Measurements from ENCODE around the gene SLC9A9. TPM values are rescaled to one million over a fixed set of nuclear protein-coding genes. Genes with fewer than 3 reads are reported as not detected.

The SLC9A9 gene
- total and polyA plus RNA-seq, 9 of the 15 experiments (the other 6 are each of a cell fraction or from before 2014, with no cell fraction given) = 0.03 to 0.13 TPM; not detected in 7

DNA sequence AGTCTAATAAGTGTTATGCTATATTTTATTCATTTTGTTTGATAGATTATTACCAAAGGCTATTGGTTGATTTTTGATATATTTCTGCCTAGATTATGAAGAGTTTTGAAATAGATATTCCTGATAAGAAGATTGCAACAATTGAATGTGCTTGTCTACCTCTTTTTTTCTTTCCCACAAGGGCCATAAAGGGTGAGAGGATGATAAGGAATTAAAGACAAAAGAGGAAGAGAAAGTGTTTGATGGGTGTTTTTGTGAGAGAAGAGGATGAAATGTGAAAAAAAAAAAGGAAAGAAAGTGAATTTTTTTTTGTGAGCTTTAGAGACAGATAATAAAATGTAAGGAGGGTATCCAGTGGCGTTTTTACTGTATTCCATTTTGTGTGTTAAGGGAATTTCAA lies 484.3 kb downstream of the SLC9A9 start:
- Histone ChIP-seq H3K36me3 (ENCODE audit: control insufficient read depth, insufficient read depth, low read length) (no peaks in the 10 kb centered on the region), H3K27me3 (ENCODE audit: control insufficient read depth in 2 of 2, insufficient read depth in 2 of 2, low read length in 2 of 2) (no peaks in the 10 kb centered on the region), H3K79me2 (ENCODE audit: control insufficient read depth, insufficient read depth, low read length) (no peaks in the 10 kb centered on the region), H3K4me3 (no peak overlapping the region), H3K4me1 (replicated peaks in 1 of 2; ENCODE audit: control insufficient read depth in 2 of 2, insufficient read depth in 2 of 2, low read length in 2 of 2) (peaks cover 10 to 38% of the 10 kb centered on the region in 2 experiments), H3K4me2 (ENCODE audit: insufficient read depth, low read length) (no peak overlapping the region), H4K20me1 (replicated peaks; ENCODE audit: control insufficient read depth, insufficient read depth, low read length) (no peaks in the 10 kb centered on the region), H3K9me3 (replicated peaks; ENCODE audit: control insufficient read depth, insufficient read depth, low read depth, low read length) (no peaks in the 10 kb centered on the region), H3K9ac (ENCODE audit: insufficient read depth in 1 of 2, low read depth in 2 of 2, low read length in 2 of 2) (no peak overlapping the region), H3K27ac (ENCODE audit: extremely low read depth, low read depth, low read length) (no peak overlapping the region), H3K9me1 (ENCODE audit: control insufficient read depth, insufficient read depth, low read length) (no peaks in the 10 kb centered on the region), H2AFZ (ENCODE audit: low read depth, low read length) (no peak overlapping the region)
- ChIA-PET CTCF (ENCODE audit: low intra/inter-chr PET ratio) (no interaction called here), POLR2A (interaction anchor here (1.1 to 2.7 kb wide), 2 partner anchors 12 to 14 kb away, joined by 3 to 17 read pairs; no protein-coding TSS in a partner anchor)
- no peak for ATAC-seq
- in situ Hi-C loops (cut with MboI) = no loop called here
- WGBS (ENCODE audit: insufficient coverage, low coverage, missing lambda C conversion rate) = 56% methylated on average over 1 of the region's 1 CpG
- no peak for DNase-seq (ENCODE audit: extremely low read depth in 1 of 4, low spot score in 3 of 4)
- TF ChIP-seq NCOA4 (IDR thresholded peaks at IDR 0.05; ENCODE audit: partially characterized antibody) = no peak
- TF ChIP-seq RB1 (IDR thresholded peaks at IDR 0.05; ENCODE audit: low read depth) = no peak
- no peak for TF ChIP-seq PML (IDR thresholded peaks at IDR 0.05; ENCODE audit: low read length)
- TF ChIP-seq SRSF9 (IDR thresholded peaks at IDR 0.05; ENCODE audit: borderline replicate concordance, low read depth, low read length) = no peak
- TF ChIP-seq HNRNPUL1 (IDR thresholded peaks at IDR 0.05; ENCODE audit: low read length) = no peak
- no peak for TF ChIP-seq MCM3 (IDR thresholded peaks at IDR 0.05)
- no peak for TF ChIP-seq MYC (IDR thresholded peaks at IDR 0.05; ENCODE audit: low read depth, low read length)
- no peak for TF ChIP-seq MYC (CRISPR knock-in tag; IDR thresholded peaks at IDR 0.05; ENCODE audit: borderline replicate concordance, low read depth)
- TF ChIP-seq TEAD2 (tag; IDR thresholded peaks at IDR 0.05) = no peak
- TF ChIP-seq RFX1 (IDR thresholded peaks at IDR 0.05) = no peak
- TF ChIP-seq, protein P1, sequence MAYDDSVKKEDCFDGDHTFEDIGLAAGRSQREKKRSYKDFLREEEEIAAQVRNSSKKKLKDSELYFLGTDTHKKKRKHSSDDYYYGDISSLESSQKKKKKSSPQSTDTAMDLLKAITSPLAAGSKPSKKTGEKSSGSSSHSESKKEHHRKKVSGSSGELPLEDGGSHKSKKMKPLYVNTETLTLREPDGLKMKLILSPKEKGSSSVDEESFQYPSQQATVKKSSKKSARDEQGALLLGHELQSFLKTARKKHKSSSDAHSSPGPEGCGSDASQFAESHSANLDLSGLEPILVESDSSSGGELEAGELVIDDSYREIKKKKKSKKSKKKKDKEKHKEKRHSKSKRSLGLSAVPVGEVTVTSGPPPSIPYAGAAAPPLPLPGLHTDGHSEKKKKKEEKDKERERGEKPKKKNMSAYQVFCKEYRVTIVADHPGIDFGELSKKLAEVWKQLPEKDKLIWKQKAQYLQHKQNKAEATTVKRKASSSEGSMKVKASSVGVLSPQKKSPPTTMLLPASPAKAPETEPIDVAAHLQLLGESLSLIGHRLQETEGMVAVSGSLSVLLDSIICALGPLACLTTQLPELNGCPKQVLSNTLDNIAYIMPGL (CRISPR knock-in tag; IDR thresholded peaks at IDR 0.05) = no peak
- no peak for TF ChIP-seq ZEB2 (IDR thresholded peaks at IDR 0.05)
- no TSS peak for BruUV-seq (replicated peaks)
- FAIRE-seq = no peak
- intact Hi-C loops (cut with micrococcal nuclease) = no loop called here
